Neutrophil (primary cell): Measurements from ENCODE around the gene ST7.

Experiments used
- H3K27ac ChIP-seq: fragments of 200-600 bp; sonication (generic); 2 replicates; pipeline ENCODE4 v1.5.1; 2016; ENCODE audit warnings: mild to moderate bottlenecking, moderate library complexity
- H3K27me3 ChIP-seq: fragments of 200-600 bp; sonication (generic); 2 replicates; pipeline ENCODE4 v1.6.0; 2016; ENCODE audit warnings: mild to moderate bottlenecking
- H3K36me3 ChIP-seq: fragments of 200-600 bp; sonication (generic); 2 replicates; pipeline ENCODE4 v1.5.1; 2017
- H3K4me1 ChIP-seq, 2 experiments: fragments of 200-600 bp in 1 of 2; sonication (generic) in 1 of 2; 1 replicate in 1 of 2; 2 replicates in 1 of 2; pipeline versions ENCODE4 v1.5.1 to v1.6.1; 2013 to 2016; ENCODE audit warnings: low read depth in 1 of 2, low read length in 1 of 2, mild to moderate bottlenecking in 1 of 2, moderate library complexity in 1 of 2; ENCODE audit not compliant: control insufficient read depth in 1 of 2, insufficient read depth in 1 of 2
- H3K4me3 ChIP-seq, 2 experiments: fragments of 200-600 bp in 1 of 2; sonication (generic) in 1 of 2; 1 replicate in 1 of 2; 2 replicates in 1 of 2; pipeline ENCODE4 v1.5.1; 2013 to 2016; ENCODE audit warnings: low read depth in 1 of 2, low read length in 1 of 2, mild to moderate bottlenecking in 1 of 2, moderate library complexity in 1 of 2
- H3K9me3 ChIP-seq: fragments of 200-600 bp; sonication (generic); 2 replicates; pipeline ENCODE4 v1.5.1; 2016
- TF ChIP-seq, protein P1 (sequence below): fragments of 200-600 bp; sonication (generic); IDR thresholded peaks from 2 replicates; pipeline ENCODE4 v1.5.1; 2016; ENCODE audit warnings: antibody characterized with exemption

ST7 gene

DNA sequence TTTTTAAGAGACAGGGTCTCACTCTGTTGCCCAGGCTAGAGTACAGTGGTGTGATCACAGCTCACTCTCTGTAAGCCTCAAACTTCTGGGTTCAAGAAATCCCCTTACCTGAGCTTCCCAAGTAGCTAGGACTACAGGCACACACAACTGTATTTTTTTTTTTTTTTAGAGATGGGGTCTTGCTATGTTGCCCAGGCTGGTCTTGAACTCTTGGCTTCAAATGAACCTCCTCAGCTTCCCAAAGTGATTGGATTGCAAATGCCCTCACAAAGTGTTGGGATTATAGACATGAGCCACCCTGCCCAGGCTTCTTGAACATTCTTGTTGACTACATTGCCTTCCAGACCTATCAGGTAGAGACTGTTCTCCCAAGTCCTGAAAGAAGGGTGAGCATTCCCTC is 296.9 kb downstream of the ST7 start:
- no peaks in the 10 kb centered on the region for H3K36me3 ChIP-seq
- no peak overlapping the region for H3K27ac ChIP-seq
- H3K9me3 ChIP-seq, result no peaks in the 10 kb centered on the region
- no peaks in the 10 kb centered on the region for H3K27me3 ChIP-seq
- no peak overlapping the region for H3K4me3 ChIP-seq
- H3K4me1 ChIP-seq, result no peaks in the 10 kb centered on the region
- TF ChIP-seq, protein P1, sequence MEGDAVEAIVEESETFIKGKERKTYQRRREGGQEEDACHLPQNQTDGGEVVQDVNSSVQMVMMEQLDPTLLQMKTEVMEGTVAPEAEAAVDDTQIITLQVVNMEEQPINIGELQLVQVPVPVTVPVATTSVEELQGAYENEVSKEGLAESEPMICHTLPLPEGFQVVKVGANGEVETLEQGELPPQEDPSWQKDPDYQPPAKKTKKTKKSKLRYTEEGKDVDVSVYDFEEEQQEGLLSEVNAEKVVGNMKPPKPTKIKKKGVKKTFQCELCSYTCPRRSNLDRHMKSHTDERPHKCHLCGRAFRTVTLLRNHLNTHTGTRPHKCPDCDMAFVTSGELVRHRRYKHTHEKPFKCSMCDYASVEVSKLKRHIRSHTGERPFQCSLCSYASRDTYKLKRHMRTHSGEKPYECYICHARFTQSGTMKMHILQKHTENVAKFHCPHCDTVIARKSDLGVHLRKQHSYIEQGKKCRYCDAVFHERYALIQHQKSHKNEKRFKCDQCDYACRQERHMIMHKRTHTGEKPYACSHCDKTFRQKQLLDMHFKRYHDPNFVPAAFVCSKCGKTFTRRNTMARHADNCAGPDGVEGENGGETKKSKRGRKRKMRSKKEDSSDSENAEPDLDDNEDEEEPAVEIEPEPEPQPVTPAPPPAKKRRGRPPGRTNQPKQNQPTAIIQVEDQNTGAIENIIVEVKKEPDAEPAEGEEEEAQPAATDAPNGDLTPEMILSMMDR, result no peak

DNA sequence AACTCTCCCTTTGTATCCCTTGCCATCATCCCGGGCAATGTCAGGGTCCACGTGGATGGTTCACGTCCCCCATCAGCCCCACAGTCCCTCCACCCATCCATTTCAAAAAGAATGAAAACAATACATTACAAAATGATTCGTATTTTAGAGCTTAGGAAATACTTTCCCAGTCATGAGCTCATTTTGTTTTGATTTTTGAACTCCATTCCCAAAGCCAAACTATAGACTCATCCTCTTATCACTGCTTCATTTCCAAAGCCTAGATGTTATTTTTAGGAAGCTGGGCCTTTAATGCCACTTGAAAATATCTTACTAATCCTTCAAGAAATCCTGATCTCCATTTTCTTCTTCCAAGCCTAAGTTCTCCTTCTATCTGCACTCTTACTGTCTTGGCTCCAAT is 297.5 kb downstream of the ST7 start:
- Histone ChIP-seq H3K4me3 (no peak overlapping the region), H3K27me3 (no peaks in the 10 kb centered on the region), H3K9me3 (no peaks in the 10 kb centered on the region), H3K27ac (no peak overlapping the region), H3K36me3 (no peaks in the 10 kb centered on the region), H3K4me1 (no peaks in the 10 kb centered on the region)
- TF ChIP-seq, protein P1, result no peak

DNA sequence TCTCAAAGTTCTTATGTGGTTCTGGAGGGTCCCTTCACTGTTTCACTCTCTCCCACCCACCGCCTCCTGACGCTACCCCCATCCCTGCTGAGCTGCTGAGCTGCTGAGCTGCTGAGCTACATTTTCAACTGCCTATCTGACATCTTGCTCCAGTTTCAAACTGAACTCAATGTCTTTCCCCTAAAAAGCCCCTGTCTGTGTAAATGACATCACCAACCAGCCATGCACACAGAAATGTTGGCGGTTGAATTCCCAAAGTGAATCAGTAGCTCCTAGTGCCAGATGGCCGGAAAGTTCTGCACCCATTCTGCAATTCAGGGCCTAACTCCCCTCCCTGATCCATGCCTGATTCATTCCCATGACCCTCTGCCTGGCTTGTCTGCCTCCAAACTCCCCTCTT is 298.4 kb downstream of the ST7 start:
- Histone ChIP-seq H3K4me3 (no peak overlapping the region), H3K27ac (no peak overlapping the region), H3K27me3 (no peaks in the 10 kb centered on the region), H3K4me1 (no peaks in the 10 kb centered on the region), H3K36me3 (no peaks in the 10 kb centered on the region), H3K9me3 (no peaks in the 10 kb centered on the region)
- TF ChIP-seq, protein P1, result no peak

DNA sequence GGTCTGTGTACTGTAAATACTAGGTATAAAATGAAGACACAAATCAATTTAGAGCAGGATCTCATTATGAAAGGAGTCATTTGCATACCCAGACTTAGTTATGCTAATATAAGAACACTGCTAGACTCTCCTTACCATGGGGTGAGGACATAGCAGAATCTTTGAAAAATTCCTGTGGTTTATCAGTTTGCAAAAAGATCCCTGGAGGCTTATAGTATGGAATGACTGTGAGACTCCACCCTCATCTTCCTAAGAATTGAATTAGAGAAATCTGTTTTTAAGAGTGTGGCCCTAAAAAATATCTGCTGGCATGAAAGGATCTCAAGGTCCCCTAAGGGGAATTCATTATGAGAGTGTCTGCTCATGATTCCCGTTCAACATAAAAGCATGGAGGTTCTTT is 306.3 kb downstream of the ST7 start:
- H3K27me3 ChIP-seq, result peaks cover 29% of the 10 kb centered on the region
- H3K4me3 ChIP-seq, result no peak overlapping the region
- H3K27ac ChIP-seq, result no peak overlapping the region
- no peaks in the 10 kb centered on the region for H3K36me3 ChIP-seq
- TF ChIP-seq, protein P1, result no peak
- no peaks in the 10 kb centered on the region for H3K9me3 ChIP-seq
- no peaks in the 10 kb centered on the region for H3K4me1 ChIP-seq

DNA sequence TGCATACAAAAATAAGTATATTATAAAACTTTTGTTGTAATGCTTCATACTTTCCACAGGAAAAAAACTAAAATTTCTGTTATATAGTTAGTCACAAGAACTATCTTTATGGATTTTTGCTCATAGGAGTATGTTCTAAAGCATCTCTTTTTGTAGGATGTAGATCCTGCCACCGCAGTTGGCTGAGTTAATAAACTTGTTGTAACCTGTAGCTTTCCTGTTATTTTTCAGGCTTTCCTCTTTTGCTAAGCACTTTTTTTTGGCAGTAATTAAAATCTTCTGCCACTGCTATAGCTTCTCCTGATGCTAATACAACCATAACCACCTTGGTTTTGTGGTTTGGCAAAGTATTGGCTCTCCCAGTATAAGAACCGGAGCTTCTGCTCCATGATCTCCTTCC is 309.2 kb downstream of the ST7 start:
- Histone ChIP-seq H3K4me3 (no peak overlapping the region), H3K4me1 (no peaks in the 10 kb centered on the region), H3K36me3 (no peaks in the 10 kb centered on the region), H3K27ac (no peak overlapping the region), H3K27me3 (peaks cover 29% of the 10 kb centered on the region), H3K9me3 (no peaks in the 10 kb centered on the region)
- TF ChIP-seq, protein P1, result no peak

DNA sequence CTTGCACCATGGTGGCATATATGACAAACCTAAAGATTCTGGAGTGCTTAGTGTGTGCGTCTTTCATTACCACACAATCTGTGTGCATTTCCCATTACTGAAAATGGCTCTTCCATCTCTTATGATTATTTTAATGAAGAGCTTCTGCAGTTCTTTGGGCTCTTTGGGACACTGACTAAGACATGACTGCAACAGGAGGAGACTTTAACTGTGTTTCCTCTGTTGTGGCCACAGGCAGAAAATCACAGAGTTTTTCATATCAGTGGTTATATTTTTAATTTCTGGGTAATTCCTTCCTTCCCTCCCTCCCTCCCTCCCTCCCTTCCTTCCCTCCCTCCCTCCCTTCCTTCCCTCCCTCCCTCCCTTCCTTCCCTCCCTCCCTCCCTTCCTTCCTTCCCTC is 311.4 kb downstream of the ST7 start:
- TF ChIP-seq, protein P1, result no peak
- Histone ChIP-seq H3K4me3 (no peak overlapping the region), H3K4me1 (no peaks in the 10 kb centered on the region), H3K27ac (no peak overlapping the region), H3K27me3 (peaks cover 25% of the 10 kb centered on the region), H3K9me3 (no peaks in the 10 kb centered on the region), H3K36me3 (no peaks in the 10 kb centered on the region)
